HepG2 (cell line): Measurements from ENCODE around the gene SLC25A45. TPM values are rescaled to one million over a fixed set of nuclear protein-coding genes. Genes with fewer than 3 reads are reported as not detected.

ENCODE experiments used
- AKNA ChIP-seq: sonication (generic); formaldehyde crosslinking; IDR thresholded peaks from 2 replicates; pipeline ENCODE4 v1.4.0; 2020; ENCODE audit warnings: missing genetic modification reagents, borderline replicate concordance
- ARNT2 ChIP-seq: sonication (generic); formaldehyde crosslinking; IDR thresholded peaks from 2 replicates; pipeline ENCODE4 v1.8.0; 2022; ENCODE audit warnings: mild to moderate bottlenecking, low read depth, missing genetic modification reagents, moderate library complexity
- ASH2L ChIP-seq: fragments of 300-600, 200-600 bp; sonication (generic); IDR thresholded peaks from 2 replicates; pipeline ENCODE4 v1.7.0; 2017; ENCODE audit warnings: low read depth, mild to moderate bottlenecking, moderate library complexity, mixed read lengths, low read length; ENCODE audit not compliant: insufficient read length
- GZF1 ChIP-seq: sonication (generic); formaldehyde crosslinking; IDR thresholded peaks from 2 replicates; pipeline ENCODE4 v1.5.1; 2020; ENCODE audit warnings: mild to moderate bottlenecking, missing genetic modification reagents
- HOXA3 ChIP-seq: sonication (generic); formaldehyde crosslinking; IDR thresholded peaks from 2 replicates; pipeline ENCODE4 v1.5.0; 2020; ENCODE audit warnings: missing genetic modification reagents
- KDM5A ChIP-seq: fragments of 200-600 bp; sonication (generic); IDR thresholded peaks from 2 replicates; pipeline ENCODE4 v1.7.0; 2018; ENCODE audit warnings: antibody characterized with exemption, mild to moderate bottlenecking, low read length, borderline replicate concordance
- NFYC ChIP-seq: IDR thresholded peaks from 2 replicates; pipeline ENCODE4 v1.6.1; 2016; ENCODE audit warnings: missing genetic modification reagents, missing compliant biosample characterization
- NRL ChIP-seq: sonication (generic); formaldehyde crosslinking; IDR thresholded peaks from 2 replicates; pipeline ENCODE4 v1.5.0; 2020; ENCODE audit warnings: missing genetic modification reagents, mild to moderate bottlenecking, moderate library complexity, borderline replicate concordance
- RBM22 ChIP-seq: fragments of 200-400 bp; formaldehyde crosslinking; optimal IDR thresholded peaks from 2 replicates; pipeline ENCODE3; 2017; ENCODE audit warnings: mild to moderate bottlenecking, low read length, moderate library complexity
- U2AF2 ChIP-seq: fragments of 200-400 bp; formaldehyde crosslinking; IDR thresholded peaks from 2 replicates; pipeline ENCODE4 v1.6.1; 2017; ENCODE audit warnings: low read depth, mild to moderate bottlenecking, low read length
- ZBTB38 ChIP-seq: sonication (generic); formaldehyde crosslinking; IDR thresholded peaks from 2 replicates; pipeline ENCODE4 v1.5.1; 2020; ENCODE audit warnings: mild to moderate bottlenecking, missing genetic modification reagents
- ZFP90 ChIP-seq: sonication (generic); formaldehyde crosslinking; IDR thresholded peaks from 2 replicates; pipeline ENCODE4 v1.8.0; 2022; ENCODE audit warnings: missing genetic modification reagents, mild to moderate bottlenecking, inconsistent platforms, borderline replicate concordance
- ZFY ChIP-seq: sonication (generic); formaldehyde crosslinking; IDR thresholded peaks from 2 replicates; pipeline ENCODE4 v1.4.0; 2020; ENCODE audit warnings: missing genetic modification reagents
- ZNF256 ChIP-seq: sonication (generic); formaldehyde crosslinking; conservative IDR thresholded peaks from 2 replicates; pipeline ENCODE4 v1.4.0; 2020; ENCODE audit warnings: missing genetic modification reagents
- ZNF34 ChIP-seq: sonication (generic); formaldehyde crosslinking; IDR thresholded peaks from 2 replicates; pipeline ENCODE4 v1.4.0; 2020; ENCODE audit warnings: mild to moderate bottlenecking, missing genetic modification reagents, borderline replicate concordance
- ZNF430 ChIP-seq: sonication (generic); formaldehyde crosslinking; IDR thresholded peaks from 2 replicates; pipeline ENCODE4 v1.9.0; 2021; ENCODE audit warnings: mild to moderate bottlenecking, missing genetic modification reagents
- ZNF501 ChIP-seq: sonication (generic); formaldehyde crosslinking; IDR thresholded peaks from 2 replicates; pipeline ENCODE4 v1.5.1; 2020; ENCODE audit warnings: mild to moderate bottlenecking, moderate library complexity, missing genetic modification reagents
- ZNF543 ChIP-seq: sonication (generic); formaldehyde crosslinking; IDR thresholded peaks from 2 replicates; pipeline ENCODE4 v1.4.0; 2020; ENCODE audit warnings: mild to moderate bottlenecking, missing genetic modification reagents
- ZNF589 ChIP-seq: sonication (generic); formaldehyde crosslinking; conservative IDR thresholded peaks from 2 replicates; pipeline ENCODE4 v1.8.0; 2022; ENCODE audit warnings: mild to moderate bottlenecking, moderate library complexity, missing genetic modification reagents
- ZNF615 ChIP-seq: sonication (generic); formaldehyde crosslinking; IDR thresholded peaks from 2 replicates; pipeline ENCODE4 v1.5.0; 2020; ENCODE audit warnings: mild to moderate bottlenecking, missing genetic modification reagents, borderline replicate concordance
- ZNF780A ChIP-seq: sonication (generic); formaldehyde crosslinking; IDR thresholded peaks from 2 replicates; pipeline ENCODE4 v1.8.0; 2022; ENCODE audit warnings: mild to moderate bottlenecking, missing genetic modification reagents, moderate library complexity
- polyA plus RNA-seq, 8 experiments: library from polyadenylated mRNA; depleted of rRNA in 3 of 8; stranded (reverse) in 7 of 8; unstranded in 1 of 8; fragments of >200 nt; fragmentation: Illumina TruSeq in 4 of 8; extraction: Trizol in 4 of 8; gene quantifications; 2 replicates each; pipeline versions ENCODE4 v1.2.1 to v1.2.3, GENCODE V29; 2011 to 2016; ENCODE audit warnings: low read depth in 4 of 8, missing spikeins in 1 of 8, mixed read lengths in 1 of 8; ENCODE audit not compliant: insufficient read depth in 1 of 8
- total RNA-seq, 5 experiments: library from RNA; depleted of rRNA; stranded (reverse); fragments of >200 nt; fragmentation: Illumina TruSeq; extraction: Trizol; gene quantifications; 2 replicates each; pipeline ENCODE4 v1.2.3, GENCODE V29; 2016; ENCODE audit warnings: low read depth in 1 of 5
- TF ChIP-seq, protein P1 (sequence below): sonication (generic); formaldehyde crosslinking; IDR thresholded peaks from 2 replicates; pipeline ENCODE4 v1.4.0; 2020; ENCODE audit warnings: missing genetic modification reagents, mild to moderate bottlenecking, borderline replicate concordance

The SLC25A45 gene
- total and polyA plus RNA-seq, 2 of the 13 experiments (the other 11 are each of a cell fraction or from before 2014, with no cell fraction given): 1.2 to 3.4 TPM

DNA sequence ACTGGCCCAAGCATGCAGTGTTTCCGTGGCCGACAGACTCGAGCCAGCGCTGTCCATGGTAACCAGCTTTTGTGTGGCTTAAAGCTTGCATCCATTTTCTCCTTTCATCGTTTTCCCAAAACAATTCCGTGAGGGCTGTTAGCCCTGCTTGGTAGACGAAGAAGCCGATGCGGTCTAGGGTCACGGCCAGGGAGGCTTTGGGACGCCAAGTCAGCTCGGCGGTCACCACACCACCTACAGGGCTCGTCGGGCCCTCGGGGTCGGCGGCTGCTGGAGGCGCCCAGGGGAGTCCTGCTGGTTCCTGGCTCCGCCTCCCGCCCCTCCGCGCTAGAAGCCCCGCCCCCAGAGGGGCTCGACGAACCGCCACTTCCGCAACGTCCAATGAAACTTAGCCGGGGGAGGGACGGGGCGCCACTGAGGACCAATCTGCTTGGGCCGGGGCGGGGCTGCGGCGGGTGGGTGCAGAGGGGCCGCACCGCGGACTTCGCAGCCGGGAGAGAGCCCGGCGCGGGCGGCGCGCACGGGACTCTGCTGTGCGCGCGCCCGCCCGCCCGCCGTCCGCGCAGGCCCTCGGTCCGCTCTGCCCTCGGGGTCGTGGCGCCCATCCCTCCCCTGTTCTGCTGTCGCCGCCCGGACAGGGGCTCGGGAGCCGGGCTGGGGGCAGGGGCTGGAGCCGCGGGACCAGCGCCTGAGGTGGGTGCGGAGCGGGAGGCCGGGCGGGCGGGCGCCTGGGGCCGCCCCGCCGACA is 28.0 kb downstream of the SLC25A45 start, which contains the start of gene TIGD3 (continued):
- TF ChIP-seq AKNA (no peak), RBM22 (peak; percentile 30), ZNF780A (CRISPR knock-in tag) (no peak), KDM5A (peak; percentile 37; the same call in 1 of the 2 replicates), ZNF615 (CRISPR knock-in tag) (no peak), ASH2L (peak; percentile 38), ARNT2 (peak; percentile 82), ZNF543 (CRISPR knock-in tag) (no peak; the same call in 1 of the 2 replicates), ZFP90 (CRISPR knock-in tag) (no peak), U2AF2 (no peak), ZNF501 (0 out of 2 replicates have a peak, but pooled peaks have one; percentile 4), ZNF589 (CRISPR knock-in tag) (0 out of 2 replicates have a peak, but pooled peaks have one; percentile 53), NRL (no peak), ZNF34 (CRISPR knock-in tag) (0 out of 2 replicates have a peak, but pooled peaks have one; percentile 58), ZNF430 (peak; percentile 69), ZNF256 (CRISPR knock-in tag) (no peak), ZFY (CRISPR knock-in tag) (peak; percentile 84), GZF1 (CRISPR knock-in tag) (no peak), NFYC (CRISPR knock-in tag) (peak; percentile 86), ZBTB38 (CRISPR knock-in tag) (no peak), HOXA3 (CRISPR knock-in tag) (peak; percentile 36; the same call in 1 of the 2 replicates)
- TF ChIP-seq, protein P1, sequence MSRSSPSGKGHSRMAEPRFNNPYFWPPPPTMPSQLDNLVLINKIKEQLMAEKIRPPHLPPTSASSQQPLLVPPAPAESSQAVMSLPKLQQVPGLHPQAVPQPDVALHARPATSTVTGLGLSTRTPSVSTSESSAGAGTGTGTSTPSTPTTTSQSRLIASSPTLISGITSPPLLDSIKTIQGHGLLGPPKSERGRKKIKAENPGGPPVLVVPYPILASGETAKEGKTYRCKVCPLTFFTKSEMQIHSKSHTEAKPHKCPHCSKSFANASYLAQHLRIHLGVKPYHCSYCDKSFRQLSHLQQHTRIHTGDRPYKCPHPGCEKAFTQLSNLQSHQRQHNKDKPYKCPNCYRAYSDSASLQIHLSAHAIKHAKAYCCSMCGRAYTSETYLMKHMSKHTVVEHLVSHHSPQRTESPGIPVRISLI (CRISPR knock-in tag): no peak
